ENCODE results near the gene SSX2IP.
"Not testable (repeated sequence)": the region's sequence is repeated elsewhere in the genome, so short reads cannot be mapped to it uniquely, and the experiment has no call there.

The SSX2IP gene

GRCh38 chr1:84690397-84691121, at the start of gene SSX2IP:
Gene SSX2IP (minus strand): TSS chr1:84690461. CDS start chr1:84671219, 19,242 bp downstream.
- DNase-seq: peak; percentile 100

- no peak for DNase-seq
Observed at GRCh38 chr1:84738237-84738636, 48.0 kb upstream of the SSX2IP start.

GRCh38 chr1:84737590-84737989, 47.3 kb upstream of the SSX2IP start:
- DNase-seq: no peak

GRCh38 chr1:84736944-84737343, 46.7 kb upstream of the SSX2IP start:
- DNase-seq: no peak

GRCh38 chr1:84736445-84736844, 46.2 kb upstream of the SSX2IP start:
- no peak for DNase-seq

GRCh38 chr1:84735483-84735882, 45.2 kb upstream of the SSX2IP start:
- no peak for DNase-seq

GRCh38 chr1:84732520-84732919, 42.3 kb upstream of the SSX2IP start:
- no peak for DNase-seq

- no peak for DNase-seq
Observed at GRCh38 chr1:84731519-84731918, 41.3 kb upstream of the SSX2IP start.

GRCh38 chr1:84727711-84728110, 37.5 kb upstream of the SSX2IP start:
- not testable (repeated sequence) for DNase-seq

- no peak for DNase-seq
Observed at GRCh38 chr1:84726593-84727499, 36.6 kb upstream of the SSX2IP start.

- peak; percentile 42 for DNase-seq
Observed at GRCh38 chr1:84724128-84724860, 34.0 kb upstream of the SSX2IP start.

GRCh38 chr1:84722794-84723193, 32.5 kb upstream of the SSX2IP start:
- DNase-seq: no peak

GRCh38 chr1:84721872-84722271, 31.6 kb upstream of the SSX2IP start:
- DNase-seq: not testable (repeated sequence)

- no peak for DNase-seq
Observed at GRCh38 chr1:84721152-84721551, 30.9 kb upstream of the SSX2IP start.

GRCh38 chr1:84720221-84720780, 30.0 kb upstream of the SSX2IP start:
- DNase-seq: no peak

GRCh38 chr1:84719543-84720217, 29.4 kb upstream of the SSX2IP start:
- no peak for DNase-seq

GRCh38 chr1:84715342-84716019, 25.2 kb upstream of the SSX2IP start:
- no peak for DNase-seq

GRCh38 chr1:84712276-84712874, 22.1 kb upstream of the SSX2IP start:
- no peak for DNase-seq

GRCh38 chr1:84711869-84712268, 21.6 kb upstream of the SSX2IP start:
- no peak for DNase-seq

GRCh38 chr1:84711121-84711520, 20.9 kb upstream of the SSX2IP start:
- no peak for DNase-seq

GRCh38 chr1:84709131-84709530, 18.9 kb upstream of the SSX2IP start:
- DNase-seq: no peak
